ENCODE measurements around the gene RAB17. TPM values are rescaled to one million over a fixed set of nuclear protein-coding genes. Genes with fewer than 3 reads are reported as not detected.

RAB17 gene
- total RNA-seq, 6 donors from 2014 or later, result 44.5 to 262 (median 90.6) TPM

DNA sequence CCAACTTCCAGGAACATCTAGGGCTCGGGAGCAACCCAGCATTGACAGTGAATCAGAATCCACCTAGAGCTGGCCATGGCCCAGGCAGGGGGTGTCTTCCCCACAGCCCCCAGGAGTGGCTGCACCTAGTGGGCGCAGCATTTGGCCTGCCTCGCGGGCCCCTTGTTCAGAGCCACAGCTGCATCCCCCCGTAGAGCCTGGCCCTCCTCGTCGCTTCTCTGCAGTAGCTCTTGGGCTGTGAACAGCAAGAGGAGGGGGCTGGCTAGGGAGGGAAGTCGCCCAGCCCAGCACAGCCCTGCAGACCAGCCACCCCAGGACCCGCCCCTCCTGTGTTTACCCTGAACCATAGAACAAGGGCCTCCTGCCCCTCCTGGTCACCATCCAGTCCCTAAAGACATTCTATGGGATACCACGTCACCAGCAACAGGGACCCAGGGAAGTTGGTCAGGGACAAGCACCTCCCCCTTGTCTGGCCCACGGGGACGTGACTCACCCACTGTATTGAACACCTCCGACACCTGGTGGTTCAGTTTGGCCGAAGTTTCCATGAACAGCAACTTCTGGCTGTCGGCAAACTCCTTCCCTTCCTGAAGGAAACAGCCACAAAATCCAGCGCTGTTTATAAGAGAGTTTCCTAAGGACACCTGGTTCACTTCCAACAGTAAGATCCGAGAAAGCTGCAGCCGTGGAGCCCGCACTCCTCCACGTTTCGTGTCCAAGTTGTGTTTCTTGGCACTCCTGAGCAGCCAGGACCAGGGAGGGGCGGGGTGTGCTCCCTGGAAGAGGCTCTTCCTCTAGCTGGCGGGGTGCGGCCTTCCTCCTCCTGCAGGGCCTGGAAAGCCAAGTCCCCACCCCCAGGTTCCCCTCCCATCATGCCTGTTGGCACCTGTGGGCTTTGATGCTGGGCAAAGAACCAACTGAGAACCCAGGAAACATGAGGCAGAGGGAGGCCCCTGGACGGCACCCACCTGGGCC is 15.4 kb downstream of the RAB17 start:
- TF ChIP-seq POLR2AphosphoS5 (IDR thresholded peaks at IDR 0.05) (no peak), EP300 (IDR thresholded peaks at IDR 0.05) (no peak), POLR2A (IDR thresholded peaks at IDR 0.05) (peak in 1 of 4 donors; percentile 12)
- TF ChIP-seq, protein P1, sequence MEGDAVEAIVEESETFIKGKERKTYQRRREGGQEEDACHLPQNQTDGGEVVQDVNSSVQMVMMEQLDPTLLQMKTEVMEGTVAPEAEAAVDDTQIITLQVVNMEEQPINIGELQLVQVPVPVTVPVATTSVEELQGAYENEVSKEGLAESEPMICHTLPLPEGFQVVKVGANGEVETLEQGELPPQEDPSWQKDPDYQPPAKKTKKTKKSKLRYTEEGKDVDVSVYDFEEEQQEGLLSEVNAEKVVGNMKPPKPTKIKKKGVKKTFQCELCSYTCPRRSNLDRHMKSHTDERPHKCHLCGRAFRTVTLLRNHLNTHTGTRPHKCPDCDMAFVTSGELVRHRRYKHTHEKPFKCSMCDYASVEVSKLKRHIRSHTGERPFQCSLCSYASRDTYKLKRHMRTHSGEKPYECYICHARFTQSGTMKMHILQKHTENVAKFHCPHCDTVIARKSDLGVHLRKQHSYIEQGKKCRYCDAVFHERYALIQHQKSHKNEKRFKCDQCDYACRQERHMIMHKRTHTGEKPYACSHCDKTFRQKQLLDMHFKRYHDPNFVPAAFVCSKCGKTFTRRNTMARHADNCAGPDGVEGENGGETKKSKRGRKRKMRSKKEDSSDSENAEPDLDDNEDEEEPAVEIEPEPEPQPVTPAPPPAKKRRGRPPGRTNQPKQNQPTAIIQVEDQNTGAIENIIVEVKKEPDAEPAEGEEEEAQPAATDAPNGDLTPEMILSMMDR (IDR thresholded peaks at IDR 0.05), result peak in 1 of 6 experiments; percentile 40
- peaks cover 10 to 22% (median 16%) of the 10 kb centered on the region in 4 donors for H3K4me1 ChIP-seq
- H3K4me3 ChIP-seq, result no peak overlapping the region
- peaks cover 0 to 6% (median 0%) of the 10 kb centered on the region in 4 donors for H3K36me3 ChIP-seq
- peak overlapping the region in 3 of 4 donors; percentile 25 to 58 (median 34) for H3K27ac ChIP-seq
- DNase-seq, result peak in 1 of 2 donors; percentile 62
- no peaks in the 10 kb centered on the region for H3K9me3 ChIP-seq
- WGBS, 2 donors, result 67 to 72% methylated on average over 13 to 25 of the region's 25 CpGs
- peak in 1 of 2 donors; percentile 41 for ATAC-seq (ENCODE audit: low FRiP score in 2 of 2)
- H3K27me3 ChIP-seq, result no peaks in the 10 kb centered on the region

DNA sequence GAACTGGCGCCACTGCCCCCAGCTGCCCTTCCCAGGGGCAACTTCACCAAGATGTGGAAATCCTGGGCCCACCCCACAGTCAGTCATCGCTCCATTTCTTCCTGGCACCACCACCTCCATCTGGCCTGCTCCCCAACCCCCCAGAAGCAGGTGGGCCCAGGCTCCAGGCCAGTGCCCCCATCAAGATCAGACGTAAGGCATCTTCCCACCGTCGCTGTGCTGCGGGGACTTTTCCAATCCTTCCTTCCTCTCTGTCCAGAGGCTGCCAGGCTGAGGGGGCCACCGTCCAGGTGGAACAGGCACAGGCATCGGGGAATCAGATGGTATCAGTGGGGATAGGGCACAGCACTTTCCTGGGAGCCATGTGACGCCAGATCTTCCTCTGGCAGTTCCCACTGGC is 16.1 kb downstream of the RAB17 start:
- Histone ChIP-seq H3K27ac (peak overlapping the region in 2 of 4 donors; percentile 34 to 58), H3K4me3 (no peak overlapping the region)
- WGBS, 2 donors, result 95 to 98% methylated on average over 8 to 9 of the region's 9 CpGs

DNA sequence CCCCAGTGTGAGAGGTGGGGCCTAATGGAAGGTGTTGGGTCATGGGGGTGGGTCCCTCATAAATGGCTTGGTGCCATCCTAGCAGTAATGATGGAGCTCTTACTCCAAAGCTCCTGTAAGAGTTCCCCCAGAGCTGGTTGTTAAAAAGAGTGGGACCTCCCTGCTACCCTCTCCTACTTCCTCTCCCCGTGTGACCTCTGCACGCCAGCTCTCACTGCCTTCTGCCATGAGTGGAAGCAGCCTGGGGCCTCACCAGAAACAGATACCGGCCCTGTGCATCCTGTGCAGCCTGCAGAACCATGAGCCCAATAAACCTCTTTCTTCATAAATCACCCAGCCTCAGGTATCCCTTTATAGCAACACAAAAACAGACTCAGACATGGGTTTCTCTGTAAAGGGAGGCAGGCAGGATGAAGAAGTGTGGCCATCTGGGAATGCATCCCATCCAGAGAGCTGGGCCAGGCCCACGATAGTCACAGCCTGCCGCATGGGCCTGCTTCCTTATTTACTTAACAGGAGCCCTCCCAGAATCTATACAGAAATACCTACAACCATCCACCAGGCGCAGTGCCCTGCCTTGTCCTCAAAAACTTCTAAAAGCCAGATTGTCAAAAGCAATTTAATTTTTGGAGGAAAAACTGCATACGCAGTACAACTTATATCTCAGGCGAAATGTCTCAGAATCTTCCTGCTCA is 16.7 kb downstream of the RAB17 start:
- no peak for TF ChIP-seq POLR2AphosphoS5 (IDR thresholded peaks at IDR 0.05)
- no peak for TF ChIP-seq EP300 (IDR thresholded peaks at IDR 0.05)
- TF ChIP-seq, protein P1 (IDR thresholded peaks at IDR 0.05), result no peak
- no peak for TF ChIP-seq POLR2A (IDR thresholded peaks at IDR 0.05)
- WGBS, 2 donors, result 88 to 92% methylated on average over 8 of the region's 8 CpGs
- Histone ChIP-seq H3K27me3 (no peaks in the 10 kb centered on the region), H3K4me3 (no peak overlapping the region), H3K9me3 (no peaks in the 10 kb centered on the region), H3K27ac (no peak overlapping the region), H3K4me1 (peaks cover 10 to 22% (median 16%) of the 10 kb centered on the region in 4 donors), H3K36me3 (peaks cover 0 to 6% (median 0%) of the 10 kb centered on the region in 4 donors)
- ATAC-seq (ENCODE audit: low FRiP score in 2 of 2), result no peak
- no peak for DNase-seq

More for the DNA sequence above, 16.1 kb downstream of the RAB17 start:
- Histone ChIP-seq H3K9me3 (no peaks in the 10 kb centered on the region), H3K27me3 (no peaks in the 10 kb centered on the region), H3K36me3 (peaks cover 0 to 6% (median 0%) of the 10 kb centered on the region in 4 donors), H3K4me1 (peaks cover 10 to 22% (median 16%) of the 10 kb centered on the region in 4 donors)
- TF ChIP-seq POLR2A (IDR thresholded peaks at IDR 0.05), result no peak
- TF ChIP-seq POLR2AphosphoS5 (IDR thresholded peaks at IDR 0.05), result no peak
- no peak for TF ChIP-seq EP300 (IDR thresholded peaks at IDR 0.05)
- TF ChIP-seq, protein P1 (IDR thresholded peaks at IDR 0.05), result no peak
- no peak for DNase-seq
- ATAC-seq (ENCODE audit: low FRiP score in 2 of 2), result no peak

DNA sequence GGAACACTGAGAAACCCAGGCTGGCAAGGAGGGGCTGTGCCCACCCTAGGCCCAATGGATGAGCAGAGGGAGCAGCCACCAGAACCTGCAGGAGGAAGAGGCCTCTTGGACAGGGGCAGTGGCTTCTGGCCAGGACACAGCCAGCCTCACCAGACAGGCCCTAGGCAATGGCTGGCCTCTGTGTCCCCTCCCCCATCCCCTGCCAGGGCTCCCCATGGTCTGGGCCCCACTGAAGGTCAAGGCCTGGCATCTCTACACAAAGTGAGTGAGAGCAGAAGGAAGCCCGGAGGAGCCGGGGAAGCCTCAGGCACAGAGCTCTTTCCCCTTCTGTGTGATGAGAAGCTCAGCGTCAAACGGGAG is 17.8 kb downstream of the RAB17 start:
- peaks cover 0 to 6% (median 0%) of the 10 kb centered on the region in 4 donors for H3K36me3 ChIP-seq
- H3K4me1 ChIP-seq, result peaks cover 10 to 22% (median 16%) of the 10 kb centered on the region in 4 donors
- H3K9me3 ChIP-seq, result no peaks in the 10 kb centered on the region
- no peaks in the 10 kb centered on the region for H3K27me3 ChIP-seq
- H3K4me3 ChIP-seq, result no peak overlapping the region
- ATAC-seq (ENCODE audit: low FRiP score in 2 of 2) (no peak), DNase-seq (no peak)
- TF ChIP-seq EP300 (IDR thresholded peaks at IDR 0.05) (no peak), POLR2A (IDR thresholded peaks at IDR 0.05) (no peak), POLR2AphosphoS5 (IDR thresholded peaks at IDR 0.05) (no peak)
- 91 to 95% methylated on average over 4 of the region's 4 CpGs for WGBS, 2 donors
- no peak overlapping the region for H3K27ac ChIP-seq
